HG02840 (cell line): ENCODE data around the gene STAU1.
"Not testable (repeated sequence)": the region's sequence is repeated elsewhere in the genome, so short reads cannot be mapped to it uniquely, and the experiment has no call there.

Experiments used
- ATAC-seq: cut with Tn5 transposase; IDR thresholded peaks from one replicate; pipeline ENCODE4 v1.9.1; 2021; ENCODE audit warnings: mild to moderate bottlenecking, moderate library complexity, moderate number of reproducible peaks; ENCODE audit not compliant: unreplicated experiment, low FRiP score

STAU1 gene

DNA sequence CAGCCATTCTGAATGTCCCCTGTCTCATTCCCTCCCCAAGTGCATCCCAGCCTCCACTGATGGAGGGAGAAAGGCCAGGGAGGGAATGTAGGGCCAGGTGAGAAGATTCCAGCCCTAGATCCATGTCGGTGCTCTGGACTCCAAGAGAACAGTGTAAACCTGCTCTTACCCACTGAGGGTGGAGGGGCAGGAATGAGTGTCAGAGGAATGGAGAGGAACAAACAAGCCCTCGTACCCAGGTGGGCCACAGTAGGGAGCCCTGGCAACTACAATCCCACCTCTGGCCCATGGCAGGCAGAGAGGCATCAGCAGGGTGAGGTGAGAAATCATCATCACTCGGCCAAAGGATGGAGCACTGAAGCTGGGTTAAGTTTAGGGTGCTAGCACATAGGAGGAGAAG lies 54.6 kb downstream of the STAU1 start:
- ATAC-seq: no peak

DNA sequence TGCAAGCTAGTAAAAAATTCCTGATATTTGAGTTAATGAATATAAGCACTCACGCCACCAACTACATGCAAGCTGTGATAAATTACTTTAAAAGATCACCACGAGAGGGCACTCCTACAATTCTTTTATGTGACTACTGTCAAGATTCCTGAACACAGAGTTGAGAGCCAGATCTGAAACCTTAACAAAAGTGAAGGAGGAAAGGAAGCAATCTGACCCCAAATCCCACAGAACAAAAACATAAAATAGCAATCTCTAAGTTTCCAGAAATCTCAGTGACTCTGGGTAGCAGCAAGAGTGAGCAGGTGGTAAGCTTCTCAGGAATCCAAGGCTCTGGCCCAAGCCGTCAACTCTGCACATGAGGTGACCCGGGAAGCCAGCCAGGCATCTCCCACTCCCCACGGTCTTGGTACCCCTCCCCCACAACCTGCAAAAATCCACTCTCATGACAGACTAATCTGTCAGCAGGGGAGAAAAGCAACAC lies 55.1 kb downstream of the STAU1 start:
- ATAC-seq: no peak

DNA sequence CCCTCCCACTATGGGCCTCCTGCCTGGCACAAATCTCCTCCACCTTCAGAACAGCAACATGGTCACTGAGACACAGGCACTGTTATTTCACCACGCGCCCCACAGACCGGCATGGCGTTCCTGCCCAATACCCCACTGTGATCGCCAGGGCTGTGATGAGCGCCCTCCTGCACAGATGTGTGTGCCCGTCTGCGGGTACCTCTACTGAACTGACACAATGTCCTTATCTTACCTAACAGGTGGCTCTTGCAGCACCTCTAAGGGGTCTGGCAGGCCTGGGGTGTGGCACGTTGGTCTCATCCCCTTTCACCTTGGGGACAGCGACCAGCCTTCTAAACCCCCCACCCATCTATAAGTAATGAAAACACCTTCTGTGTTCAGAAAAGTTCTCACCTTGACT lies 64.2 kb downstream of the STAU1 start:
- ATAC-seq: no peak

DNA sequence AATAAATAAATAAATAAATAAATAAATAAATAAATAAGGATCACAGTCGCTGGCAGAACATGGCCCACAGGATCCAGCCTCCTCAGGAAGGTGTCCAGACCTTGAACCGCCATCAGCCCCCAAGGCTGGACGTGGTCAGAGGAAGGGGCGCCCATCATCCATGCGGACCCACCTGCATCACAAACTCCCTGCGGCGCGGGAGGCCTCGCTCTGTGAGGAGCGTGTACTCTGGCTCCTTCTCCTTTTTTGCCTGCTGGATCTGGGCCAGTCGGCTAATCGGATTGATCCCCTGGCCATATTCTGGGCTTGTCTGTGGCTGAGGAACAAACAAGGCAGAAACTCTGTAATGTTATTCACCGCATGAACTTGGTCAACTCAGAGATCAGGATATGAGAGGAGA lies 65.2 kb downstream of the STAU1 start:
- ATAC-seq: no peak

DNA sequence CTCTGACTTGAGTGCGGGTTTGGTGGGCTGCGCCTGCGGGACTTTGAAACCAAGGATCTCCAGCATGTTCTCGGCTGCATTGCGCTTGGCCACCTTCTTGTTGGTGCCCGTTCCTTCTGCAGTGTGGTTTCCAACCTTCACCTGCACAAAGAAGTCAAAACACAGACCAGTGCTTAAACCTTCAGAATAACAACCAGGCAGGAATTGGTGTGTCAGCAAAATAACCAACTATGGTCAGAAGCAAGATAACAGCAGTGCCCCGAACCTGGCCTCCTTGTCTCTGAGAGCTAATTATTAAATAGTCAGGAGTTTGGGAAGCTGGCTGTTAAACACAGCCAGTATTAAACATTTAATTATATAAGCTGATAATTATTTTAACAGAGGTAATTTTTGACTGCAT lies 68.1 kb downstream of the STAU1 start:
- ATAC-seq: no peak

DNA sequence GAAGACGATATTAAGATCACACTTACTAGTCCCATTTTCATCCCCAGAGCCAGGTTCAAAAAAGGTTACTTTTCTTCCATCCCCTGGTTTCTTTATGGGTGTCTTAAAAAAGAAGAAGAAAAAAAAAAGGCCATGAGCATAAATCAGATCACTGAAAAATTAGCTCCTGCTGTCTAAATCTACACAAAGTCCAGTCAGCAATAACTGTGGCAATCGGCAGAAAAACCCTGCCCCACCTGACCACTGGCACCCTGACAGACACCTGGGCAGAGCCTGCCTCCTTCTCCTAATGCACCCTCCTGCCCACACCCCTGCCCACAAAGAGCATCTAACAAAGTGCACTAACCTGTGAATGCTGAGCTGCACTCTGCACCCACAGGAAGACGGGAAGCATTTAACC lies 69.8 kb downstream of the STAU1 start:
- no peak for ATAC-seq

DNA sequence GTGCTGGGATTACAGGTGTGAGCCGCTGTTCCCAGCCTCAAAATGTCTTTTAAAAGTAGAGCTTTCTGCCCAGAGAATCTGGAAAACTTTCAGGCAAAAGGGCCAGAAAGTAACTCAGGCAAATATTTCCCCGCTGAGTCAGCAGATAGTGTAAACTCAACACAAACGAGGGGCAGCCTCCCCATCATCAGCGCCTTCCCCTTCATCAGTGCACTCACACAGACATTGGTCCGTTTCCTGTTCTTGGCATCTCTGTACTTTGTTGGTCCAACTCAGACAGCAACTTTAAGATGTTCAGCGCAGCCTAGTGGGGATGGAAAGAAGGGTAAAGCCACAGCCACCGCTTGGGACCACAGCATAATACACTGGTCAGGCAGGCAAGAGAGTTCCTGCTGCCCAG lies 72.6 kb downstream of the STAU1 start:
- ATAC-seq: no peak

DNA sequence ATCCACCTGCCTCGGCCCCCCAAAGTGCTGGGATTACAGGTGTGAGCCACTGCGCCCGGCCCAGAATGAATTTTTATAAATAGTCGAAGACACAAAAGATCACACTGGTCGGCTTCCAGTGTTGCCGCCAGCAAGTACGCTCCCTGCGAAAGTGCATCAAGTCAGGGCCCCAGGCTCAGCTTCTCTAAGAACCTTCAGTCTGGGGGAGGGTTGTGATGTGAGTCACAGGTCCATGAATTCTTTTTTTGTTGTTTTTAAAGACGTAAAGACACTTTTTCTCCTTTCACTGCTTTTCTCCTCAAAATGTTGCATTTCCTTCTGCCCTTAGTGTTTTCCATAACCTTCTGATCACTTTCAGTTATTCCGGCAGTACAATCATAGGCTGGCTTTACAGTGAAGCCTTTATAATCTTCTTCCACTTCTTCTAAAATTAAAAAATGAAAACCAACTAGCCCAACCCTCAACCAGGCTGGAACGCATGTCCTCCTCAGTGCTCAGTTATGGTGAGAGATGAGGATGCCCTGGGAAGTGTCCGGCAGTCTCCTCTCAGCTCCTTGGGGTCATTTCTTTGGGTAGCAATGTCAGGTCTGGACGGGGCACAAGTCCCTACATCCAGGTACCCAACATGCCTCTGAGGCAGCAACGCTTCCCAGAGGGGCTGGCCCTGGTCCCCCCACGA lies 75.4 kb downstream of the STAU1 start:
- ATAC-seq: no peak

DNA sequence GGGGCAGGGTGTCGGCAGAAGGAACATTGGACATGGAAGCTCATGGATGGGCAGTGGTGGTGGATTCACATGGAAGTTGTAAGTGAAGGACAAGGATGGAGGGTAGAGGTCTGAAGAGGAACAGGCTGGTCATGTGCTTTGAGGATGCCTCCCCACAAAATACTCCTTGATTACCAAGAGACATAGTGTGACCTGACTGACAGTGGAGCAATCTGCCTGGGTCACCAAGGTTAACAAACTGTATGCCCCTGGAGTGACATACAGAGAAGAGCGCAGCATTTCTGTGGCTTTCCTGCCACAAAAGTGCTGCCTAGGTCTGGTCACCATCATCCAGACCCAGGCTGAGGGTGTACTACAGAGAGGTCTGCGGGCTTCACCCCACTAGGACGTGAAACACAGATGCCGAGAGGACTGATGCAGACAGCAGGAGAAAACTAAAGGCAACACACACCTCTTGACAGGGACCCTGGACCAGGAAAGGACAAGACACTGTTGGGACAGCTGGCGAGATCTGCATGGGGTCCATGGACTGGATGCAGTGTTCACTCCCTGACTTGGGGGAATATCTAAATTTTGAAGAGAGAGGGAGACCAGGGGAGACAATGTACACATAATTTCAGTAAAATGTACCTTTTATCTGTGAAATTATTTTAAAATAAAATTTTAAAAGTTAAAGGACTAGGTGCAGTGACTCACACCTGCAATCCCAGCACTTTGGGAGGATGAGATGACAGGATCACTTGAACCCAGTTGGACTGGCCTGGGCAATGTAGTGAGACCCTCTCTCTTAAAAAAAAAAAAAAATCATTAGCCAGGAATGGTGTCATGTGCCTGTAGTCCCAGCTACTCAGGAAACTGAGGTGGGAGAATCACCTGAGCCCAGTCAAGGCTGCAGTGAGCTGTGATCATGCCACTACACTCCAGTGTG lies 77.1 kb downstream of the STAU1 start:
- ATAC-seq: no peak

DNA sequence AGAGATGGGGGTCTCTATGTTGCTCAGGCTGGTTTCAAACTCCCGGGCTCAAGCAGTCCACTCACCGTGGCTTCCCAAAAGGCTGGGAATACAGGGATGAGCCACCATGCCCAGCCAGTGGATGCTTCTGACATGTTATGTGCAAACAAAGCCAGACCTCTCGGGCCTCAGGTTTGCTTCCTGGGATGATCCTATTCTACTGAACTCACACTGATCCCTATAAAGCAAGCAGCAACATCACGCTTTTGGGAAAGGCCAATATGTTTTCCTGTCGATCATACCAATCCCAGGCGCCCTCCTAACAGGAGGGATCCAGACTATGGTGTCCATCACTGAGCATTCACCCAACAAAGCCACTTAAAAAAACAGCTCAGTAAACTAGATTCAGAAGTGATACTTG lies 81.8 kb downstream of the STAU1 start:
- no peak for ATAC-seq

DNA sequence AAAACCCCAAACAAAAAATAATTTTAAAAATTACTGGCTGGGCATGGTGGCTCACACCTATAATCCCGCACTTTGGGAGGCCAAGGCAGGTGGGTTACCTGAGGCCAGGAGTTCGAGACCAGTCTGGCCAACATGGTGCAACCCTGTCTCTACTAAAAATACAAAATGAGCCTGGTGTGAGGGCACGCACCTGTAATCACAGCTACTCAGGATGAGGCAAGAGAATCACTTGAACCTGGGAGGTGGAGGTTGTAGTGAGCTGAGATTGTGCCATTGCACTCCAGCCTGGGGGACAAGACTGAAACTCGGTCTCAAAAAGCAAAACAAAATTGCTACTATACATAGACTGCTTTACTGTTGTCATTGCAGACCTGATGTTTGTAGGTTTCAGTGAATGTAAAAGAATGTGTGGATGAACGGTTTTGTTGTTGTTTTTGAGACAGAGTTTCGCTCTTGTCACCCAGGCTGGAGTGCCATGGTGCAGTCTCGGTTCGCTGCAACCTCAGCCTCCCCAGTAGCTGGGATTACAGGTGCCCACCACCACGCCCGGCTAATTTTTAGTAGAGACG lies 83.1 kb downstream of the STAU1 start:
- not testable (repeated sequence) for ATAC-seq

DNA sequence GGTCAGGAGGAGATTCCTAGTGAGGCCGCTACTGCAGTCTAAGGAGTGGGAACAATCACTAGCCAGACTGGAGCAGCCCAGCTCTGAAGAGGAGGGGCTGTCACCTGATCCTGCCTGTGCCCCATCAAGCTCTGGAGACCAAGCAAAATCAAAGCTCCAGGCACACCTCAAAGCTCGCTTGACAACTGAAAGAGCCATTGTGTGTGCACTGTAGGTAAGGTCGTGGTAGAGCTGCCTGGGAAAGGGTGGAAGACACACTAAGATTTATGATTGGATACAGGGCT lies 83.8 kb downstream of the STAU1 start:
- no peak for ATAC-seq

DNA sequence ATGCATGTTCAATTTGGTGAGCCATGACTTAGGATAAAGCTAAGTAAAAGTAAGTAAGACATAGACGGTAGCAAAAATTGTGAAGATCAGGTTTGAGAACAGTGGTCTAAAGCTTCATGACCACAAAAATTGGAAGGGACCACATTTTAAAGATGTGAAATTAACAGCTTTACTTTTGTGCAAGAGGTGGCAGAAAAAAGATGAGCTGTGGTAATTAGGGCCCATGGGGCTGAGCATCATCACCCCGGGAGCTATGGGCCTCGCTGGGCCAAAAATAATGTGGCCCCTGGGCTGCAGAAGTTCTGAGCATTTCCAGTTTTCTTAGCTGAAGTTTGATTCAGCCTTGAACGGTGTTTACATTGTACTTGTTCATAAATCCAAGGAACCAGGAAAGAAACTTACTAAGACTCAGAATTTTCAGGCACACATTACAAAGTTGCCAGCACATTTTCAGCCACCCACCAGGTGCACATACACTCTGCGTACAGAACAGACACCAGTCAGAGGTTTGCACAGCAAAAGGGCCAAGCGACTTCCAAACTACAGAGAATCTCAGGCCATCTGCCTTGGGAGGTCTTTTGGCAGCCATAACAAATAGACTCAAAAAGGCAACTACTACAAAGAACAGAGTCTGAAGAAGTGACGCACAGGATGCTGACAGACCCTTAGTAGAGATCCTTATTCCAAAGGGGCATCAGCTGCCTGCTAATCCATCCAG lies 84.3 kb downstream of the STAU1 start:
- no peak for ATAC-seq

DNA sequence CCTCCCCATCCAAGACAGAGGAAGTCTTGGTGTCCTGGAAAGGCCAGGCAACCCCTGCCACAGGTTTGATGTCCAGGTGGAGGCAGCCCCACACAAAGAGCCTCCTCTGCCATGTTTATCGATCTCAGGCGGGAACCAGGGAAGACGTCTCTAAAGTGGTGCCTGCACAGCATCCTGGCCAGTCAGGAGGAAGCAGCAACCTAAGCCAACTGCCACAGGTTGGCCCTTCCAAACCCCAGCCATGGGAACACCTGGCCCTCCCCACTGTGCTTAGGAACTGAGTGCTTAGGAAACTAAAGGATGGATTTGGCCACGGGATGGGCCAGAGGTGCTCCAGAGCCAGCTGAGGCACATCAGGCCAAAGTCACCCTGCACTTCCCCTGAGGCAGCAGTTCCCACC lies 85.1 kb downstream of the STAU1 start:
- ATAC-seq: no peak

DNA sequence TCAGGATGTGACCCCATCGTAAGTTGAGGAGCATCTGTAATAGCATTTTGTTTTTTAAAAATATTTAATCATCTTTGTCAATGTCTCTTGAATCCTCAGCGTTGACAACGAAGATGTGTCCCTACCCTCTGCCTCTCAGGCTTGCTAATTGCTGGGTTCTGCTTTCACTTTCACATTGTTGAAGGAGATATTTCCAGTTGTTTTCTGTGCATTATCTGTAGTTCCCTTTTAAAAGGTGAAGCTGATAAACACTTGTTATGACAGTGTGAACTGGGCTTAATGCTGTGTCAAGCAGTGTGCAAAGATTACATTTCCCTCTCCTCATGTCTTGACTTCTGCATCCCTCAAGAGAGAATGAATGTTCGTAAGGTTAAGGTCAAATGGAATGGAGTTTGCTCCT lies 87.2 kb downstream of the STAU1 start:
- no peak for ATAC-seq

DNA sequence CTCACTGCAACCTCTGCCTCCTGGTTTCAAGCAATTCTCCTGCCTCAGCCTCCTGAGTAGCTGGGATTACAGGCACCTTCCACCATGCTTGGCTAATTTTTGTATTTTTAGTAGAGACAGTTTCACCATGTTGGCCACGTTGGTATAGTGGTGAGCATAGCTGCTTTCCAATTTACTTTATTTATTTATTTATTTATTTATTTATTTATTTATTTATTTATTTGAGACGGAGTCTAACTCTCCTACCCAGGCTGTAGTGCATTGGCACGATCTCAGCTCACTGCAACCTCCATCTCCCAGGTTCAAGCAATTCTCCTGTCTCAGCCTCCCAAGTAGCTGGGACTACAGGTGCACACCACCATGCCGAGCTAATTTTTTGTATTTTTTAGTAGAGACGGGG lies 87.8 kb downstream of the STAU1 start:
- not testable (repeated sequence) for ATAC-seq

DNA sequence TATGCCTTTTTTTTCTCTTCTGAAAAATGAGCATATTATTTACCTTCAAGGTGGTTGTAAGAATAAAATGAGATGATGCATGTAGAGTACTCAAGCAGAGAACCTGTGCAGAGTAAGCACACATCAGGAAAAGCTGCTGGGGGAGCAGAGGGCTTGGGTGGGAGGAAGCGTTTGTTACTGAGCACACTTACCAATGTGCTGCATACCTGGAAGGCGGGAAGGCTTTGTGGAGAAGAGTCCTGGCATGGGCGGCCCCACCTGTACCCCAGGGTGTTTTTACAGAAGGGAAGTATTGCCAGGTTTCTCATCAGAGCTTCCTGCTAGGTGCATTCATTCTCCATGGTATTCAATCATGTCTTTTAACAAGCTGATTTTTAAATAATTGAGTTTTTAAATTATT lies 89.1 kb downstream of the STAU1 start:
- no peak for ATAC-seq

DNA sequence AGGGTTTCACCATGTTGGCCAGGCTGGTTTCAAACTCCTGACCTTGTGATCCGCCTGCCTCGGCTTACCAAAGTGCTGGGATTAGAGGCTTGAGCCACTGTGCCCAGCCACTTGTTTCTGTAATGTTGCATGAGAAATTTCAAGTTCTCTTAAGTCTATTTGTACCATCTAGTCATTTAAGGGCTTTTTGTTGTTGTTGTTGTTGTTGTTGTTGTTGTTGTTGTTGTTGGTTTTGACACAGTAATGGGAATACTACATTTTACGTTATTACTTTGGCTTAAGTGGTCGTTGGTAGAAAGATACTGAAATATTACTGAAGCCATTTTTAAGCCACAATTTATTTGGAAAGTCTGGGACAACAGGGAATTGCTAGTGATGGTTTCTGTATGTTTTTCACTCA lies 90.0 kb downstream of the STAU1 start:
- ATAC-seq: no peak

DNA sequence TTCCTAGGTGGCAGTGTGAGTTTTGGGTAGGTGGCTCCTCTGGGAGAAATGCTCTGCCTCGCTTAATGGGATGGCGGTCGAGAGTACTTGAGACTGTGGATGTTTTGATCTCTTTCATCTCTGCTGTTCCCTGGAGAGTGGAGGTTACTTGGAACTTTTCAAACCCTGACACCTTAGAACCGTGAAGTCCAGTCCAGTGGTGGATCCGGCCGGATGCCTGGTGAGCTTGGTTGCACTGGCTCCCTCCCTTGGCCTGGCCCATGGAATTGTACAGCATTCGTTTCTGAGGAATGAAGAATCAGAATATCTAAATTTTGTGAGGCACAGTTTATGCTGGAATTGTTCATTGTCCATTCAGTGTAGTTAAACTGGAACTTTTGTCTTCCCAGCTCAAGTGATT lies 91.0 kb downstream of the STAU1 start:
- no peak for ATAC-seq

DNA sequence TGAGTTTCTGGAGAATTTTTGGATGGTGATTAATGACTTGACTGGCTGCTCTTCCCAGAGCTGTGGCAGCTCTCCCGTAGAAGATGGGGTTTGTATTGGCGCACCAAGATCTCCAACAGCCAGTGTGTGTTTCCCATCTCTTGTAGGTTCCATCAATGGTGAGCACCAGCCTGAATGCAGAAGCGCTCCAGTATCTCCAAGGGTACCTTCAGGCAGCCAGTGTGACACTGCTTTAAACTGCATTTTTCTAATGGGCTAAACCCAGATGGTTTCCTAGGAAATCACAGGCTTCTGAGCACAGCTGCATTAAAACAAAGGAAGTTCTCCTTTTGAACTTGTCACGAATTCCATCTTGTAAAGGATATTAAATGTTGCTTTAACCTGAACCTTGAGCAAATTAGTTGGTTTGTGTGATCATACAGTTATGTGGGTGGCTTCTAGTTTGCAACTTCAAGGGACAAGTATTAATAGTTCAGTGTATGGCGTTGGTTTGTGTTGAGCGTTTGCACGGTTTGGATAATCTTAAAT lies 91.9 kb downstream of the STAU1 start:
- ATAC-seq: no peak

DNA sequence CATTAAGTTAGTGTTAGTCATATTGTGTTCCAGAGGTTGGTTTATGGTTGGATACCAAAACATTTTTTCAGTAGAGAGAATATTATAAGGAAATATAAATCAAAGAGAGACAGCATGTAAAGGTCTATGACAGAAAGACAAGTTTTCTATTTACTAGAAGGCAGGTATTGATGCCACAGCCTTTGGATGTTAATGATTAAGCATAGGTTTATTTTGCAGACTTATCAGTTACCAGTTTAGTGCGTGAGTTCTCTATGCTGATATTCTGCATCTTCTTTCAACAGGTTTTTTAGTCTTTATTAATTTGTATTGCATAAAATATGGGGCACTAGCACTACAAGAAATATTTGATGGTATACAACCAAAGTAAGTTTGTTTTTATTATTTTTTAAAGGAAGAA lies 96.4 kb downstream of the STAU1 start:
- no peak for ATAC-seq
